Colon (tissue), 2 donors: ENCODE data around the gene BATF.

Source experiments
- FAIRE-seq: peaks from 2 replicates; lab custom pipeline; 2012; peaks lifted over from hg19 to GRCh38; lab: Jason Lieb, UNC
- donor health status: control.
- donor health status: control.

BATF gene

DNA sequence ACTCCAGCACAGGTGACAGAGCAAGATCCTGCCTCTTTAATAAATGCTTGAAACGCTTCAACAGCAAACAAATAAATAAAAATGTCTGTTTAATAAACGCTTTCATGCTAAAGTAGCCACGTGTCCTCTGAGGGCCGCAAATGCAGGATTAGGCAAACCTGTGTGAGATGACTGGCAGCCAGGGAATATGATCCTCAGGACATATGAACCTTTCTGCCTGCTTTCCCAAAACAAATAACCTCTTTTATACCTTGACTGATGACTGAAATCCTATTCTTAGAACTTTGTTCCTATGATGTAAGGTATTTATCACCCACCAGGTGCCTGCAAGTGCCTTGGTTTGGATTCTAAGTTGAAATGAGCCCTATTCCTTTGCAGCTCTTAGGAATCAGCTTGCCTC lies 41.7 kb downstream of the BATF start:
- FAIRE-seq, result no peak

DNA sequence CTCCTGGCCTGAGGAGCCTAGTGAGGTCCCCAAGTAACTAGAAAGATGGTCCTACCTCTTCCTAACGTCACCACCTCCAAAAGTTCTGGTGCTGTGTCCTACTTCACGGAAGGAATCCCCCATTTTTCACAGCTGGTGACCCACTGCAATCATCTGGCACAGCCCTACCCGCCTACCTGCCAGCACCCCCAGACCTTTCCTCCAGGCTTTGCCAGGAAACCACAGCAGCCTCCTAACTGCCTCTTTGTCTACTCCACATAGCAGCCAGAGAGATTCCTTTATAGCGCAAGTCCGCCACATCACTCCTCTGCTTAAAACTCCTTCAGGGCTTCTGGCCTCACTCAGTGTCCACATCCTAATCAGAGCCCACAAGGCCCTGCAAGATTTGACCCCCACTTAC lies 42.8 kb downstream of the BATF start:
- no peak for FAIRE-seq

DNA sequence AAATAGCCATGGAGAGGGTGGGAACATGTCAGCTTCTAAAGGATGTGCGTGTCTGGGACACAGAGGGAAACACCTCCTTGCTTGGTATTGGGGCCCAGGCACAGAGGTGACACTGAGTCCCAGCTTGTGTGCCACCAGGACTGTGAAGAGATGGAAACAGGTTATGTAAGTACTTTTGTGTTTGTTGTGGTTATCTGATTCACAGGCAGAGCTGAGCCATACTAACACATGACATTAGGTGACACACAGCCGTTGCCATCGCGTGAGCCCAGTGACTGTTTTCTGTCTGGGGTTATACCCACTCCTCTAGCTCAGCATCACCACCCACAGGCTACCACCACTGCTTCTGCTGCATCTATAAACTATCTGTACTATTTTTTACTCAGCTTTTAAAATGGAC lies 44.1 kb downstream of the BATF start:
- no peak for FAIRE-seq

DNA sequence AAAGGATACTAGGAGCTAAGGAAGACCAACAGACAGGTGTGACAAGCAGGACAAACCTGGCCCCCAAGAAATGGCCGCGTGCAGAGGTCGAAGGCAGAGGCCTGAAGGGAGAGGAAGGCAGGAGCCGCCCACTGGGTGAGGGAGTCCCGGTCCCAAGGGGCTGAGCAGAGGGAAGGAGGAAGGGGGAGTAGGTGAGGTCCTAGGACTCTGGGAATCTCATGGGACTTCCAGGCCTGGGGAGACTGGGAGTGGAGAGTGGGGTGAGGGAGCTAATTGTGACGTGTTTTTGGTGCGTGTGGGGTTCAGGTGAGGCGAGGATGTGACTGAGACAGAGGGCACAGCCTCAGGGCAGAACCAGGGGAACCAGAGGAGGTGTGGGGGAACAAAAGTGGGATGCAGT lies 44.5 kb downstream of the BATF start:
- FAIRE-seq, result no peak

DNA sequence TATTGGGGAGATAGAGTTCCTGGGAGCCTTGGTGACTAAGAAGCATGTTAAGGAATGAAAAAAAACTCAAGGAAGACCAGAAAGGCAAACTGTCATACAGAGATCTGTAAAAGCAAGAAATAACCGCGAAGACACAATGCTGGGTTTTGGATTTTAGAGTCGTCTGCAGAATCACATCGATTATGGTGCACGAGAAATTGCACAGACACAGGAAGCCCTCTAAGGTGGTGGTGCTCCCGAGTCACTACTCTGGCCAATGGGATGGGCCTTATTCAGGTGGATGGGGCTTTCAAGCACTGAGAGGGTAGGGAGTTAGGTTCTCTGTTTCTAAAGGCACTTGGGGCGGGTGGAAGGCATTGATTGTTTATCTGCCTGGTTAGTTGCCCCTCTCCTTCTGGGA lies 45.9 kb downstream of the BATF start:
- no peak for FAIRE-seq

DNA sequence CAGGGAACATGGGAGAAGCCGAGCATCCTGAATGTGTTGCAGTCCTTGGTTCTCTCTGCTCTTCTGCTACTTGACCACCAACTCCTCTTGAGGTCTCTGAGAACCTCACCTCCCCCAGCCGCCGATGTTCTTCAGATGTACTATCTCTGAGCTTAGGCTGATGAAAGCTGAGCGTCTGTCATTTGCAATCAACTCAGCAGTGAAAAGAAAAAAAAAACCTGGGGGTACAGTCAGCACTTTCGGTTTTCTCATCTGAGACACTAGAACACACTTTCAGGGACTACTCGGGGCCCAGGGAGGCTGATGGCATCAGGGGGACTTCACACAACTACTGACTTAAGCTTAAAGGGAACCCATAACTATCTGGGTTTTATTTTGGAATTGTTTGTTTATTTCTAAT lies 46.5 kb downstream of the BATF start:
- FAIRE-seq, result no peak

DNA sequence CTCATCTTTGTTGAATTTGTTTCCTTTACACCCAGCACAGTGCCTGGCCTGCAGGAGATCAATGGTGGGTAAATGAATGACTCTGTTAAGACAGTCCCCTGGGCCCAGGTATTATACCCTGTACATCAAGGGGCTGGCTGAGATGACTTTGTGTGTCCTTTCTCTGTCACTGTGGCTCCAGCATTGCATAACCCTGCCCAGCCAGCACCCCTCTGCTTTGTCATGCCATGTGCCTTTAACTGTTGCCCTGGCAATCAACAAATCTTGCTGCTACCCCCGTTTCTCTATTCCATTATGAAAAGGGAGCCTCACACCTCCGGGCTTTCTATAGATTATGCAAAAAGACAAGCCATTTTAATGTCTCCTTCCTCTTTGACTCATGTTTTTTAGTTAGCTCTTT lies 48.5 kb downstream of the BATF start:
- no peak for FAIRE-seq

DNA sequence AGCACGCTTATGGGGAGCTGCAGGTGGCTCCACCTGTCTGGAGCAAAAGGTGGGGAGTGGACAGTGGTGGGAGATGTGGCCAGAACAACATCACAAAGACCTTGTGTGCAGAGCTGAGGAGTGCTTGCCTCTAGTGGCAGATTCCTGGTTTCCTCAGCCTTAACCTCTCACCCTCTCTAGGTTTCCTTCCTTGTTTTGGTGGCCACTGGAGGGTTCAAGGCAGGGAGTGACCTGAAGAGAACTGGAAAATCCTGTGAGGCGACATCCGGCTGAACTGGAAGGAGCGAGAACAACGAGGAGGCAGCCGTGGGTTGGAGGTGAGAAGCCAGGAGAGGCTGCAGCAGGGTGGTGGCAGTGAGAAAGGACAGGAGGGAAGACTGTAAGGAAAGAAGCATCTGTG lies 49.8 kb downstream of the BATF start:
- FAIRE-seq, result no peak

DNA sequence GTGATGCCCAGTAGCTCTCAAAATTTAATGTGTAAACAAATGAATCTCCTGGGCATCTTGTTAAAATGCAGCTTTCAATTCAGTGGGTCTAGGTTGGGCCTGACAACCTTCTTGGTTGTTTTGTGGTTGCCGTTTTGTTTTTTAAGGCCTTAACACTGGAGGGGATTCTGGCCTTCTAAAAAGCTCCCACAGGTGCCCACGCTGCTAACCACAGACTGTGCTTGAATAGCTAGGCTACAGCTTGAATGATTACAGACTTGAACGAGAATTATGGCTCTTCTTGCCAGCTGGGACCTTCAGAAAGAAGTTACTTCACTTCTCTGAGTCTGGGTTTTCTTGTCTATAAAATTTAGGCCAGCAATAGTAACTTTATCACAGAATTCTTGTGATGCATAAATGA lies 54.8 kb downstream of the BATF start:
- FAIRE-seq, result no peak

DNA sequence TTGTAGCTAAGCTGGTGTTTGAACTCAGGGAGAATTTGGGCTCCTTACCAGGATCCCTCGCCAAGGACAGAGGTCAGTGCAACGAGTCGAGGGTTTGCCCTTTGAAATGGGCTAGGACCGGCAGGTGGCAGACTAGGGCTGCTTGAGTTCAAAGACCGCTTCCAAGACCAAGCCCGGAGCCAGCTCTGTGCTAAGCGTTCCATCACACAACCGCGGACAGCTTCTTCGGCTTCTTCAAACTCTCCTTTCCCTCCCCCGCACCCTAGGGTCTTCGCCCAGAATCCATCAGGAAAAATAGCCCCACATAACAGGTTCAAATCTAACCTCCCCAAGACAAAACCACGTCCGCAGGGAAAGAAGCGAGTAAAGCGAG lies 55.4 kb downstream of the BATF start:
- FAIRE-seq, result no peak

DNA sequence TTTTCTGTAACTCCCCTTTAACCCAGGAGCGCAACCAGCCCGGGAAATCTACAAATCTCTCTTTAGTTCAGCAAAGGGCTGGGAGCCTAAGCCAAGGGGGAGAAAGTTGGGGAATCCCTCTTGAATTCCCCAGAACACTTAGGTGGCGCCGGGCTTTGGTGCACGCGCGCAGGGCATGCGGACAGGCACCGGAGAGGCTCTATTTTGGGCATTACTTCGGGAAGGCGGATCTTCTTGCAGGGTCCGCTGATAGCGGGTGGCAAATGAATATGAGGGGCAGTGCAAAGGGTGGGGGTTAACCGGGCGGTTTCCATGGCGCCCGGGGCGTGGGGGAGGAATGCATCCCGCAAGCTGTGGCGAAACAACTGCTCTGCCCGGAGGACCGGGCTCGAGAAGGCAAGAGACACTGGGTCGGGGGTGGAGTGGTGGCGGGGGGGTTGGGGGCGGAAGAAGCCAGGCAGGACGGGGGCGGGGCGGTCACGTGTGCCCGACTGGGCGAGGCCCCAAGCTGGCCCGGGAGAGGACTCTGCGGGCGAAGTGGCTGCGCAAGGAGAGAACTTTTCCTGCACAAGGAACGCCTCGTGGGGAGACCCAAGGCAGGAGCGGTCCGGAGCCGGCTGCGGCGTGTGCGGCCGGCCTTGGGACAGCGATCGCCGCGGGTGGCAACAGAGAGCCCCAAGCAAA lies 56.0 kb downstream of the BATF start, which contains the start of gene FLVCR2:
Gene FLVCR2, plus strand, starts transcription at position 519 of the 684 bp plus-strand sequence. CDS start 353 bp downstream, outside the sequence.
- FAIRE-seq, result no peak

DNA sequence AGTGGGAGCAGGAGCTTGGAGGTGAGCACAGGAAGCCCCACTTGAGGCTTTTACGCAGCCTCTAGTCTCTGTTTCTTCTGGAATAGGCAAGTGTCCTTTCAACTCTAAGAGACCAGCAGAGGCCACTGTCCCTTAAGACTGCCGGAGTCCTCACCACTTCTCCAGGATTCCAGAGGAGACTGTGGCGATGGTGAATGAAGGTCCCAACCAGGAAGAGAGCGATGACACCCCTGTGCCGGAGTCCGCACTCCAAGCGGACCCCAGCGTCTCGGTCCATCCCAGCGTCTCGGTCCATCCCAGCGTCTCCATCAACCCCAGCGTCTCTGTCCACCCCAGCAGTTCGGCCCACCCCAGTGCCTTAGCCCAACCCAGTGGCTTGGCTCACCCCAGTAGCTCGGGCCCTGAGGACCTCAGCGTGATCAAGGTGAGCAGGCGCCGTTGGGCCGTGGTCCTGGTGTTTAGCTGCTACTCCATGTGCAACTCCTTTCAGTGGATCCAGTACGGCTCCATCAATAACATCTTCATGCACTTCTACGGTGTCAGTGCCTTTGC lies 56.6 kb downstream of the BATF start:
- FAIRE-seq, result no peak

DNA sequence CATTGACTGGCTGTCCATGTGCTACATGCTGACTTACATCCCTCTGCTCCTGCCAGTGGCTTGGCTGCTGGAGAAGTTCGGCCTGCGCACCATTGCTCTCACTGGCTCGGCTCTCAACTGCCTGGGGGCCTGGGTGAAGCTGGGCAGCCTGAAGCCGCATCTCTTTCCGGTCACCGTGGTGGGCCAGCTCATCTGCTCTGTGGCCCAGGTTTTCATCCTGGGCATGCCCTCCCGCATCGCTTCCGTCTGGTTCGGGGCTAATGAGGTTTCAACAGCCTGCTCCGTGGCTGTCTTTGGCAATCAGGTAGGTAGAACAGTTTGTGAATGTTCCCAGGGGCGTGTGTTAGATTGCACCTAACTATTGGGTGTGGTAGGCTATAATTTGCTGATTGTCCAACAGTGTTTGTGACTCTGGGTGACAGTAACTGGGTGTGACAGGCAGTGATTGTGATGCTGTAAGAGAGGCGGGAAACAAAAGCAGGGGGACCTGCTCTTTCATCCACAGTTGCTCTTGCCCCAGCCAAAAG lies 57.1 kb downstream of the BATF start:
- no peak for FAIRE-seq

DNA sequence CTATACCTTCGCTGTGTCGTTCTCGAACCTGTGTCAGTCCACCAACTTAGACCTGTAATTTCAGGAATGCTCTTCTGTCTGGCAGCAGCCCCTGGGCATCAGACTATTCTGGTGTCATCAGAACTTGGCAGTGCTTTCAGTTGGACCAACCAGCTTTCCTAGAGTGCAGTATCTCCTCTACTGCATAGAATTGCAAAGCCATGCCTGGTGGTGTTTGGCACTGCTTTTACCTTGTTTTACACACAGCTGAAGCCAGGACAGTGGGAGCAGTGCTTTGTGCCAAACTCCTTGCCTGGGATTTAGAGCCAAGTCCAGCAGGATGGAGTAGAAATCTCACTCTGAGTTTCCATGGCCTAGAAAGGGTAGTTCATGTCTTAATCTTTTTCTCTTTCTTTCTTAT lies 57.6 kb downstream of the BATF start:
- FAIRE-seq, result no peak

DNA sequence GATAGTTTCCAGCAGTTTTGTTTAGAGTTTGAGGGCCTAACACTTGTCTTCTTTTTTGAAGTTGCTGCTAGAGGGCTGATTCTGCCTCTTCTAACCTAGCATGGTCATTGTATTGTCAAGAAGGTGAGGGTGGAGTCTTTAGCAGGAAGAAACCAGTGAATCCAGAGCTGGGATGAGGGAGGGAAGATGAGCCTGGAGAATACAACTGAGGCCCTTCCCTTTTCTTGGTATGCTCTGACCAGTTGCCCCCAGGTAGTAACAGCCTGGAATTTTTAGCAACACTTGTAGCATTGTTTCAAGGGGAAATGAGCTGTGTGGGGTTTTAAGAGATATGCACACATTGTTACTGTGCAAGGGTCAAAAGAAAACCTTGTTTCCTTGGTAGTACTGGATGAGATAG lies 65.1 kb downstream of the BATF start:
- FAIRE-seq, result no peak

DNA sequence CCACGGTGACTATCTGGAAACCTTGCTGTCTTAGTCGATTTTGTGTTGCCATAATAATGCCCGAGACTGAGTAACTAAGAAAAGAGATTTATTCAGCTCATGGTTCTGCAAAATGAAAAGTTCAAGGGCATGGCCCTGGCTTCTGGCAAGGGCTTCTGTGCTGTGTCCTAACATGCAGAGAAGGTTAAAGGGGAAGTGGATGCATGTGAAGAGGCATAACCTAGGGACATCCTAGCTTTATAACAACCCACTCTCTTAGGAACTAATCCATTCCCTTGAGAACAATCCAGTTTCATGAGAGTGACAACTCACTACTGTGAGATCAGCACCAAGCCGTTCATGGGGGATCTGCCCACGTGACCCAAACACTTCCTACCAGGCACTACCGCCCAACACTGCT lies 67.7 kb downstream of the BATF start:
- FAIRE-seq, result no peak

DNA sequence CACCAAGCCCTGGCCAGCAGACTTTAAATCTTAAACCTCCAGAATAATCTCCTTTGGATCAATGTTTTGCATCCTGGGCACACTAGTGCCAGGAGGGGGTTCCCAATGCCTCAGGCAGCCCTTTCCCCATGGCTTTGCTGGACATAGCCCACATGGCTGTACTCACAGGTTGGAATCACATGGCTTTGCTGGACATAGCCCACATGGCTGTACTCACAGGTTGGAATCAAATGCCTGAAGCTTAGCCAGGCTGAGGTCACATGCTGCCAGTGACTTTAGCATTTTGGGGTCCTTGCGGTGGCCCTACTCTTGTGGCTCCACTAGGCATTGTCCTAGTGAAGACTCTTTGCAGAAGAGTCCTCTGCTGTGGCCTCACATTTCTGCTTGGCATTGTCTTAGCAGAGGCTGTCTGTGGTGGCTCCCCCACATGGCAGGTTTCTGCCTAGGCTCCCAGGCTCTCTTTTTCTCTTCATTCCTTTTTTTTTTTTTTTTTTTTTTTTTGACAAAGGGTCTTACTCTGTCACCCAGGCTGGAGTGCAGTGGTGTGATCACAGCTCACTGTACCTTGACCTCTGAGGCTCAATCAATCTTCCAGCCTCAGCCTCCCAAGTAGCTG lies 69.2 kb downstream of the BATF start:
- no peak for FAIRE-seq

DNA sequence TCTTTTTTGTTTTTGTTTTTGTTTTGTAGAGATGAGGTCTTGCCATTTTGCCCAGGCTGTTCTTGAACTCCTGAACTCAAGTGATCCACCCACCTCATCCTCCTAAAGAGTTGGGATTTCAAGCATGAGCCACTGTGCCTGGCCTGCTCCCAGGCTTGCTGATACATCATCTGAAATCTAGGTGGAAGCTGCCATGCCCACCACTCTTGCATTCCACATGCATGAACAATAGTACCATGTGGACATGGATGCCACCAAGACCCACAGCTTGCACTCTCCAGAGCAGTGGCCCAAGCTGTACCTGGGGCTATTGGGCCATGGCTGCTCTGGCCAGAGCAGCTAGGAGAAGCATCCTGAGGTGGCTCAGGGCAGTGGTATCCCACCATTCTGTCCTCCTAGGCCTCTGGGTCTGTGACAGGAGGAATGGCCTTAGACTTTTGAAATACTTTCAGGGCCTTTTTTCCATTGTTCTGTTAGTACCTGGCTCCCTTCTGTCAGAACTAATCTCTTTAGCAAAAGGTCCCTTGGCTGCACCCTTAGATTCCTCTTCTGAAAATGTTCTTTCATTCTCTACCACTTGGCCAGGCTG lies 69.8 kb downstream of the BATF start:
- no peak for FAIRE-seq

DNA sequence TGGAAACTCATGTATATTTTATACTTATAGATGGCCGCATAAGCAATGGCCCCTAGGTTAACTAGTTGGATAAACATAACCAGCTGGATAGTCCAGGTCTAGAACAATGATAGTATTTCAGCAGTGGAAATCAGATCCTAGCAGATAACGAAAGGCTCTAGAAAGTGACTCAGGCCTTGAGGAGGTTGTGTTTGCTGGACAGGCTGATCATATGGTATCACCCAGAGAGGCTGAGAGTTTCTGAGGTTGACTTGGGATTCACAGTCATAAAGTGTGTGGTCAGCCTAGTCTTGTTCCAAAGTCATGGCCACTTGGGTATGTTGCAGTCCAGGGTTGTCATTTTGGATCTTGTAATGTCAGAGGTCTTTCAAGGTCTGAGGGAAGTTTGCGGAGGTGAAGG lies 73.0 kb downstream of the BATF start:
- FAIRE-seq, result no peak
